AG04450 (cell line): ENCODE results near the gene SERTAD2. TPM values are rescaled to one million over a fixed set of nuclear protein-coding genes. Genes with fewer than 3 reads are reported as not detected.

Experiments
- CTCF ChIA-PET: fragments of 300-600, 350-600 bp; formaldehyde crosslinking; extraction: SDS; loops from one replicate; lab custom pipeline; 2022; ENCODE audit warnings: antibody characterized with exemption, inconsistent platforms; lab: Charles Lee
- POLR2A ChIA-PET: fragments of 350-600 bp; formaldehyde crosslinking; extraction: SDS; loops from one replicate; lab custom pipeline; 2021; ENCODE audit warnings: antibody characterized with exemption, inconsistent platforms; lab: Yijun Ruan, JAX
- DNase-seq: peaks from one replicate; pipeline ENCODE4 v3.0.0-alpha.2; 2011; ENCODE audit warnings: low read depth, low spot score
- H3K27ac ChIP-seq: one replicate; pipeline ENCODE4 v1.5.1; 2012; ENCODE audit warnings: low read depth, low read length, control low read depth
- H3K27me3 ChIP-seq: one replicate; pipeline ENCODE4 v1.6.0; 2012; ENCODE audit warnings: low read length; ENCODE audit not compliant: control insufficient read depth, insufficient read depth
- H3K4me3 ChIP-seq: 2 replicates; pipeline ENCODE4 v1.5.1; 2011; ENCODE audit warnings: mild to moderate bottlenecking, low read depth, low read length, control low read depth
- H3K9me3 ChIP-seq: 2 replicates; pipeline ENCODE4 v1.5.1; 2012; ENCODE audit warnings: low read length; ENCODE audit not compliant: control insufficient read depth, insufficient read depth
- CTCF ChIP-seq: IDR thresholded peaks from 2 replicates; pipeline ENCODE4 v1.5.1; 2011; ENCODE audit warnings: low read depth, low read length, control low read depth, inconsistent platforms
- polyA plus RNA-seq: library from polyadenylated mRNA; depleted of rRNA; stranded (reverse); fragments of >200 nt; gene quantifications from 2 replicates; pipeline ENCODE4 v1.2.3, GENCODE V29; 2011

The SERTAD2 gene
- polyA plus RNA-seq, 1 experiment, result 10.1 TPM

- H3K27ac ChIP-seq, result no peak overlapping the region
- TF ChIP-seq CTCF, result no peak
- no peak for DNase-seq
- no peak overlapping the region for H3K4me3 ChIP-seq
- ChIA-PET POLR2A (no interaction called here), CTCF (interaction anchor here (3.3 kb wide), 1 partner anchor 9 kb away, joined by 15 read pairs; no protein-coding TSS in a partner anchor)
- no peaks in the 10 kb centered on the region for H3K27me3 ChIP-seq
- H3K9me3 ChIP-seq, result no peaks in the 10 kb centered on the region
Observed at GRCh38 chr2:64637000-64637635, 16.6 kb downstream of the SERTAD2 start.

- Histone ChIP-seq H3K27me3 (no peaks in the 10 kb centered on the region), H3K27ac (no peak overlapping the region), H3K9me3 (no peaks in the 10 kb centered on the region), H3K4me3 (no peak overlapping the region)
- ChIA-PET POLR2A (no interaction called here), CTCF (interaction anchor here (0.6 to 3.3 kb wide), 2 partner anchors 10 to 220 kb away, joined by 4 to 15 read pairs; no protein-coding TSS in a partner anchor)
- DNase-seq, result no peak
- no peak for TF ChIP-seq CTCF
Observed at GRCh38 chr2:64635976-64636911, 17.5 kb downstream of the SERTAD2 start.

- Histone ChIP-seq H3K27me3 (no peaks in the 10 kb centered on the region), H3K4me3 (no peak overlapping the region), H3K9me3 (no peaks in the 10 kb centered on the region), H3K27ac (no peak overlapping the region)
- DNase-seq, result no peak
- no peak for TF ChIP-seq CTCF
- CTCF ChIA-PET, result interaction anchor here (1.2 to 3.9 kb wide), 4 partner anchors 10 to 19 kb away, joined by 3 to 35 read pairs (median 4); partner anchors contain the start of gene SERTAD2
- POLR2A ChIA-PET, result interaction anchor here (0.7 to 1.4 kb wide), 3 partner anchors 10 to 232 kb away, joined by 3 to 6 read pairs (median 4); no protein-coding TSS in a partner anchor
Observed at GRCh38 chr2:64634345-64635267, 19.1 kb downstream of the SERTAD2 start.

- ChIA-PET CTCF (interaction anchor here (0.5 to 3.9 kb wide), 8 partner anchors 12 to 118 kb away, joined by 3 to 35 read pairs (median 3); no protein-coding TSS in a partner anchor), POLR2A (interaction anchor here (0.9 to 1.5 kb wide), 3 partner anchors 12 to 234 kb away, joined by 4 to 7 read pairs (median 6); partner anchors contain the start of gene SERTAD2)
- DNase-seq, result peak; percentile 56
- no peak for TF ChIP-seq CTCF
- no peaks in the 10 kb centered on the region for H3K27me3 ChIP-seq
- no peaks in the 10 kb centered on the region for H3K9me3 ChIP-seq
- no peak overlapping the region for H3K4me3 ChIP-seq
- H3K27ac ChIP-seq, result peak overlapping the region; percentile 63
Observed at GRCh38 chr2:64632835-64633819, 20.6 kb downstream of the SERTAD2 start.
